Karpas-422 (cell line): ENCODE results near the gene MRPL23. TPM values are rescaled to one million over a fixed set of nuclear protein-coding genes. Genes with fewer than 3 reads are reported as not detected.

Experiments
- DNase-seq: peaks from one replicate; pipeline ENCODE4 v3.0.0-alpha.2; 2015
- H2AFZ ChIP-seq: fragments of 200-600 bp; sonication (generic); 2 replicates; pipeline ENCODE4 v1.6.1; 2014; ENCODE audit warnings: antibody characterized with exemption, low read length, mixed read lengths
- H3K27ac ChIP-seq: fragments of 200-600 bp; sonication (generic); 2 replicates; pipeline ENCODE4 v1.5.1; 2014; ENCODE audit warnings: mild to moderate bottlenecking, low read length, moderate library complexity
- H3K27me3 ChIP-seq: fragments of 200-600 bp; sonication (generic); 2 replicates; pipeline ENCODE4 v1.6.1; 2014; ENCODE audit warnings: low read length, mixed read lengths
- H3K36me3 ChIP-seq: fragments of 200-600 bp; sonication (generic); 2 replicates; pipeline ENCODE4 v1.6.1; 2014; ENCODE audit warnings: low read length, mixed read lengths; ENCODE audit not compliant: insufficient read depth
- H3K4me1 ChIP-seq: fragments of 200-600 bp; sonication (generic); 2 replicates; pipeline ENCODE4 v1.6.1; 2014; ENCODE audit warnings: mild to moderate bottlenecking, low read length, mixed read lengths
- H3K4me2 ChIP-seq: fragments of 200-600 bp; sonication (generic); 2 replicates; pipeline ENCODE4 v1.6.1; 2014; ENCODE audit warnings: low read length, low read depth, mild to moderate bottlenecking; ENCODE audit not compliant: poor library complexity, severe bottlenecking
- H3K4me3 ChIP-seq: fragments of 200-600 bp; sonication (generic); 2 replicates; pipeline ENCODE4 v1.5.1; 2014; ENCODE audit warnings: mild to moderate bottlenecking, antibody characterized with exemption, low read length, mixed read lengths
- H3K79me2 ChIP-seq: fragments of 200-600 bp; sonication (generic); 2 replicates; pipeline ENCODE4 v1.6.1; 2014; ENCODE audit warnings: mild to moderate bottlenecking, low read length, mixed read lengths
- H3K9ac ChIP-seq: fragments of 200-600 bp; sonication (generic); 2 replicates; pipeline ENCODE4 v1.6.0; 2014; ENCODE audit warnings: low read length
- H3K9me2 ChIP-seq: fragments of 200-600 bp; sonication (generic), shearing (Covaris generic); replicated peaks from 2 replicates; pipeline ENCODE4 v1.6.0; 2014; ENCODE audit warnings: mild to moderate bottlenecking, low read length, moderate library complexity; ENCODE audit not compliant: insufficient read depth
- H3K9me3 ChIP-seq: fragments of 300-700, 200-600 bp; sonication (generic); 2 replicates; pipeline ENCODE4 v1.6.1; 2014; ENCODE audit warnings: low read length, mixed read lengths
- H4K20me1 ChIP-seq: fragments of 200-600 bp; sonication (generic); 2 replicates; pipeline ENCODE4 v1.6.1; 2014; ENCODE audit warnings: mild to moderate bottlenecking, antibody characterized with exemption, low read length, low read depth; ENCODE audit not compliant: insufficient read depth
- small RNA-seq: library from RNA; depleted of rRNA; stranded (forward); fragments of <200 nt; gene quantifications from one replicate; pipeline ENCODE3, GENCODE V24; 2014
- total RNA-seq: library from RNA; depleted of rRNA; stranded (reverse); fragments of >200 nt; shearing (Covaris generic); gene quantifications from 2 replicates; pipeline ENCODE4 v1.2.3, GENCODE V29; 2014; ENCODE audit warnings: low replicate concordance; rRNA removed

MRPL23 gene
- total RNA-seq, 1 experiment from 2014 or later = 76.2 TPM

GRCh38 chr11:1998290-1998689 is 51.2 kb downstream of the MRPL23 start:
- Histone ChIP-seq H3K4me1 (no peaks in the 10 kb centered on the region), H3K36me3 (no peaks in the 10 kb centered on the region), H3K27me3 (no peaks in the 10 kb centered on the region), H3K79me2 (no peaks in the 10 kb centered on the region), H2AFZ (no peak overlapping the region), H3K9me3 (no peaks in the 10 kb centered on the region), H4K20me1 (no peaks in the 10 kb centered on the region), H3K4me2 (no peak overlapping the region), H3K9ac (no peak overlapping the region), H3K4me3 (no peak overlapping the region), H3K9me2 (no peaks in the 10 kb centered on the region), H3K27ac (no peak overlapping the region)
- DNase-seq = no peak

DNA sequence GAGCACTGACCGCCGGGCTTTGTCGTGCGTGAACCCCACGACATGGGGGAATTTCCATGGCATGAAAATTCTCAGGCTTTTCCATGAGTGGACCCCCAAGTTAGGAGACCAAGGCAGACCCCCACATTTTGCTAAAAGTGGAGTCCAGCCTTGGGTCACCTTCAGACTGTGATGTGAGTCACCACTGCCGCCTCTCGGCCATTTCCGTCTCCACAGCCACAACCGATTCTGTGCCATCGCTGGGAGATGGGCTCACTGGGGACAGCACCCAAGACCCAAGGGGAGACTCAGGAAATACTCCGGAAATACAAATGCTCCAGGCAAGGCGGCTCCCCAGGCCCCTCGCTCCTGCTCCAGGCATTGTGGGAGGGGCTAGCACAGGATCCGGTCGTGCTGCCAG is 51.7 kb downstream of the MRPL23 start:
- no peaks in the 10 kb centered on the region for H4K20me1 ChIP-seq
- H3K79me2 ChIP-seq = no peaks in the 10 kb centered on the region
- H3K4me3 ChIP-seq = no peak overlapping the region
- no peak overlapping the region for H2AFZ ChIP-seq
- no peaks in the 10 kb centered on the region for H3K9me2 ChIP-seq
- H3K9ac ChIP-seq = no peak overlapping the region
- no peak overlapping the region for H3K27ac ChIP-seq
- H3K9me3 ChIP-seq = no peaks in the 10 kb centered on the region
- H3K36me3 ChIP-seq = no peaks in the 10 kb centered on the region
- no peaks in the 10 kb centered on the region for H3K27me3 ChIP-seq
- DNase-seq = no peak
- H3K4me1 ChIP-seq = no peaks in the 10 kb centered on the region
- no peak overlapping the region for H3K4me2 ChIP-seq

GRCh38 chr11:2002042-2002776 is 55.1 kb downstream of the MRPL23 start:
- no peaks in the 10 kb centered on the region for H3K36me3 ChIP-seq
- no peaks in the 10 kb centered on the region for H3K9me2 ChIP-seq
- no peak overlapping the region for H3K27ac ChIP-seq
- no peaks in the 10 kb centered on the region for H3K27me3 ChIP-seq
- no peak overlapping the region for H3K4me2 ChIP-seq
- H3K4me3 ChIP-seq = no peak overlapping the region
- no peak overlapping the region for H3K9ac ChIP-seq
- H3K79me2 ChIP-seq = no peaks in the 10 kb centered on the region
- H4K20me1 ChIP-seq = no peaks in the 10 kb centered on the region
- no peaks in the 10 kb centered on the region for H3K4me1 ChIP-seq
- no peak overlapping the region for H2AFZ ChIP-seq
- no peaks in the 10 kb centered on the region for H3K9me3 ChIP-seq
- DNase-seq = no peak

DNA sequence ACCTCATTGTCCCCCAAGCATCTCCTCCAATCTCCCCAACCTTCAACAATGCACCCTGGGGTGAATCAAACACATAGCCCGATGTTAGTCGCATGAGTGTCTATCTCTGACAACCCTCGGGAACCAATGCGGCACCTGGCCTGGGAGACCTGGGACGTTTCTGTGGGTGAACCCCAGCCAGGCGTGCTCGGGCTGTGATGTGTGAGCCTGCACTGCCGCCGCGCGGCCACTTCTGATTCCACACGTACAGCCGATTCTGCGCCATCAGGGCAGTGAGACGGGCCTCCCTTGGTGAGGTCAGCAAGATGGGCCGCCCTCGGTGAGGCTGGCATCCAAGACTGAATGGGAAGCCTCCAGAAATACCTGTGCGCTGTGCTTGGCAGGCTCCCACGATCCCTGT is 55.7 kb downstream of the MRPL23 start:
- no peak overlapping the region for H3K9ac ChIP-seq
- H3K36me3 ChIP-seq = no peaks in the 10 kb centered on the region
- H4K20me1 ChIP-seq = no peaks in the 10 kb centered on the region
- H3K4me3 ChIP-seq = no peak overlapping the region
- no peaks in the 10 kb centered on the region for H3K4me1 ChIP-seq
- no peaks in the 10 kb centered on the region for H3K9me2 ChIP-seq
- H3K9me3 ChIP-seq = no peaks in the 10 kb centered on the region
- H3K27ac ChIP-seq = no peak overlapping the region
- no peak for DNase-seq
- no peak overlapping the region for H2AFZ ChIP-seq
- H3K4me2 ChIP-seq = no peak overlapping the region
- no peaks in the 10 kb centered on the region for H3K27me3 ChIP-seq
- H3K79me2 ChIP-seq = no peaks in the 10 kb centered on the region

- Histone ChIP-seq H3K36me3 (no peaks in the 10 kb centered on the region), H3K9ac (no peak overlapping the region), H3K9me3 (no peaks in the 10 kb centered on the region), H2AFZ (no peak overlapping the region), H3K4me2 (no peak overlapping the region), H3K27me3 (no peaks in the 10 kb centered on the region), H3K4me1 (no peaks in the 10 kb centered on the region), H3K79me2 (no peaks in the 10 kb centered on the region), H3K4me3 (no peak overlapping the region), H3K9me2 (no peaks in the 10 kb centered on the region), H4K20me1 (no peaks in the 10 kb centered on the region), H3K27ac (no peak overlapping the region)
- no peak for DNase-seq
Measured at GRCh38 chr11:2004466-2004865, 57.3 kb downstream of the MRPL23 start.

Small RNA genes within 50 kb of the gene (small RNA-seq; reads per million reads assigned to genes)
- gene RF01972 (not detected), gene RF01973 (not detected)

Other genes starting within 250 kb of the MRPL23 start
- not detected in 2 replicates for gene IFITM10, start 196.7 kb upstream of the MRPL23 start, total RNA-seq
- gene CTSD, start 183.4 kb upstream of the MRPL23 start, total RNA-seq = 26.1 and 52.8 TPM in 2 replicates
- gene SYT8, start 112.3 kb upstream of the MRPL23 start, total RNA-seq = 0.29 TPM in 1 of 2 replicates, not detected in the other
- gene TNNI2, start 108.4 kb upstream of the MRPL23 start, total RNA-seq = 0.36 TPM in 1 of 2 replicates, not detected in the other
- 46.9 and 115 TPM in 2 replicates for gene LSP1, start 94.2 kb upstream of the MRPL23 start, total RNA-seq
- gene PRR33, start 55.4 kb upstream of the MRPL23 start, total RNA-seq = not detected in 2 replicates
- 0.25 TPM in 1 of 2 replicates, not detected in the other for gene TNNT3, start 27.6 kb upstream of the MRPL23 start, total RNA-seq
- gene H19, start 50.5 kb downstream of the MRPL23 start, total RNA-seq = 59.7 and 65.5 TPM in 2 replicates
- not detected in 2 replicates for gene IGF2, start 192.1 kb downstream of the MRPL23 start, total RNA-seq
- not detected in 2 replicates for gene INS, start 213.9 kb downstream of the MRPL23 start, total RNA-seq
- gene TH, start 224.5 kb downstream of the MRPL23 start, total RNA-seq = not detected in 2 replicates